Liver (tissue), 3 donors: ENCODE results near the gene CBX4.

ENCODE experiments used
- CTCF ChIP-seq: fragments of 150-350 bp; IDR thresholded peaks from 2 replicates; pipeline ENCODE4 v1.5.1; 2017; ENCODE audit warnings: improper control_type of control experiment, low read depth, low read length; ENCODE audit not compliant: missing input control
- GABPA ChIP-seq, 2 donors: IDR thresholded peaks in 1 of 2; conservative IDR thresholded peaks in 1 of 2; 2 replicates each; pipeline ENCODE4 v1.6.1; 2016; ENCODE audit warnings: antibody characterized with exemption in 2 of 2, mild to moderate bottlenecking in 1 of 2, moderate library complexity in 1 of 2
- RAD21 ChIP-seq, 2 donors: IDR thresholded peaks; 2 replicates each; pipeline ENCODE4 v1.6.1; 2016; ENCODE audit warnings: antibody characterized with exemption in 2 of 2, mild to moderate bottlenecking in 2 of 2
- REST ChIP-seq: IDR thresholded peaks from 2 replicates; pipeline ENCODE4 v1.6.1; 2016; ENCODE audit warnings: antibody characterized with exemption, mild to moderate bottlenecking
- SP1 ChIP-seq: IDR thresholded peaks from 2 replicates; pipeline ENCODE4 v1.6.1; 2018; ENCODE audit warnings: antibody characterized with exemption, mild to moderate bottlenecking
- TAF1 ChIP-seq: conservative IDR thresholded peaks from 2 replicates; pipeline ENCODE4 v1.6.1; 2016; ENCODE audit warnings: antibody characterized with exemption, mild to moderate bottlenecking
- YY1 ChIP-seq: IDR thresholded peaks from 2 replicates; pipeline ENCODE4 v1.6.1; 2016; ENCODE audit warnings: antibody characterized with exemption, mild to moderate bottlenecking
- donor health status: healthy.
- donor health status: healthy.

- TF ChIP-seq TAF1, result no peak
- no peak for TF ChIP-seq CTCF
- no peak for TF ChIP-seq GABPA (IDR thresholded peaks at IDR 0.05 in 1 of 2, conservative IDR thresholded peaks at IDR 0.05 in 1 of 2)
- no peak for TF ChIP-seq SP1
- TF ChIP-seq RAD21 (IDR thresholded peaks at IDR 0.05), result no peak
- TF ChIP-seq REST, result no peak
- TF ChIP-seq YY1, result no peak
These were observed 21.0 kb downstream of the CBX4 start for GRCh38 chr17:79818026-79818758.
